AG10803 (cell line): ENCODE measurements around the gene ZRANB1.

Experiments
- DNase-seq: peaks from one replicate; pipeline ENCODE4 v3.0.0; 2010; ENCODE audit warnings: low read depth
- H3K4me3 ChIP-seq: 2 replicates; pipeline ENCODE4 v1.5.1; 2011; ENCODE audit warnings: mild to moderate bottlenecking, low read length, control low read depth
- TF ChIP-seq, protein P1 (sequence below): conservative IDR thresholded peaks from 2 replicates; pipeline ENCODE4 v1.5.1; 2011; ENCODE audit warnings: mild to moderate bottlenecking, low read length, control low read depth, inconsistent platforms

Gene ZRANB1

DNA sequence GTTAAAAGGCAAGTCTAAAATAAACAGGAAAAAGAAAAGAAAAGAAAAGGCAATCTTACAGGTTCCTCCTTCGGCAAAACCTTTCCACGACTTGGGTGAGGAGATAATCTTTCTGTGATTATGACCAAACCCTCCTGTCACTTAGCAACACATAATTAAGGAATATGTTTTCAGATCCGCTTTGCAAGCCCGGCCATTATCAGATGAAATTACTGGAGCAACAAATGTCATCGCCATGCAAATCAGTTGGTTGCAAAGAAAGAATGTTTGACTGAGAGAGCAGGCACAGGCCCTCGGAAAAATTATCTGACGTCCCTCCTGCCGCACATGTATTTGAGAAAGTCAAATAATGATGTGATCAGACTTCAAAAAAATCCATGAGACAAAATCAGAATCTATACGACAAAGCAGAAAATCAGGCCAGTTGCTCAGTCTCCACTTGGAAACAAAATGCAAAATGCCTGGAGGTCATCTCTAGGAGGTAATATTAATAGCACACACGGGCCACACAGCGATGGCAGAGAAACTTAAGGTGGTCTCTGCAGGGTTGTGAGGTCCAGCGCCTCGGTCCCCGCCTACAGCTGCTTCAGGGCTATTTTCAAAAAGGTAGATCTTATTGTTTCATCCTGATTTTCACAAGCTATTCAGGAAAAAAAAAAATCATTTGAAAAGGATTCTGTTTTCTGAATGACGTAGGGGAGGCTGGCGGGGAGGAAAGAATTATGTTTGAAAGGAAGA is 82.7 kb downstream of the ZRANB1 start:
- no peak for DNase-seq

DNA sequence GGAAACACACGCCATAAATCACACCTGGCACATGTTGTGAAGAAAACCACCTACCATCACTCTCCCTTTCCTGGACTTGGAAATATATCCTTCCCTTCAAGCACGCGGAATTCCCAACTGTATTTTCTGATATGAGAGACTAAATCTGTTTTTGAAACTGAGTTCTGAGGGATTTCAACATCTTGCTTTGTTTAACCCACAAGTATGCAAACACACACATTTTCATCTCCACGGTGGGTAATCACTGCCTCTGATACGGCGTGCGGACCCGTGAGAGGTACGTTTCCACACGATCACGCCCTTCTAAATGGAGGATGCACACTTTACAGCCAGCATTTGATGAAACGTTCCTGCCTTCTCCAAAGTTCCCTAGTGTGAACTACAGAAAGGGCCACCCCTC is 83.4 kb downstream of the ZRANB1 start:
- H3K4me3 ChIP-seq = no peak overlapping the region
- TF ChIP-seq, protein P1, sequence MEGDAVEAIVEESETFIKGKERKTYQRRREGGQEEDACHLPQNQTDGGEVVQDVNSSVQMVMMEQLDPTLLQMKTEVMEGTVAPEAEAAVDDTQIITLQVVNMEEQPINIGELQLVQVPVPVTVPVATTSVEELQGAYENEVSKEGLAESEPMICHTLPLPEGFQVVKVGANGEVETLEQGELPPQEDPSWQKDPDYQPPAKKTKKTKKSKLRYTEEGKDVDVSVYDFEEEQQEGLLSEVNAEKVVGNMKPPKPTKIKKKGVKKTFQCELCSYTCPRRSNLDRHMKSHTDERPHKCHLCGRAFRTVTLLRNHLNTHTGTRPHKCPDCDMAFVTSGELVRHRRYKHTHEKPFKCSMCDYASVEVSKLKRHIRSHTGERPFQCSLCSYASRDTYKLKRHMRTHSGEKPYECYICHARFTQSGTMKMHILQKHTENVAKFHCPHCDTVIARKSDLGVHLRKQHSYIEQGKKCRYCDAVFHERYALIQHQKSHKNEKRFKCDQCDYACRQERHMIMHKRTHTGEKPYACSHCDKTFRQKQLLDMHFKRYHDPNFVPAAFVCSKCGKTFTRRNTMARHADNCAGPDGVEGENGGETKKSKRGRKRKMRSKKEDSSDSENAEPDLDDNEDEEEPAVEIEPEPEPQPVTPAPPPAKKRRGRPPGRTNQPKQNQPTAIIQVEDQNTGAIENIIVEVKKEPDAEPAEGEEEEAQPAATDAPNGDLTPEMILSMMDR = no peak
- DNase-seq = no peak

More for the DNA sequence above, 82.7 kb downstream of the ZRANB1 start:
- H3K4me3 ChIP-seq = no peak overlapping the region
- TF ChIP-seq, protein P1 = no peak

DNA sequence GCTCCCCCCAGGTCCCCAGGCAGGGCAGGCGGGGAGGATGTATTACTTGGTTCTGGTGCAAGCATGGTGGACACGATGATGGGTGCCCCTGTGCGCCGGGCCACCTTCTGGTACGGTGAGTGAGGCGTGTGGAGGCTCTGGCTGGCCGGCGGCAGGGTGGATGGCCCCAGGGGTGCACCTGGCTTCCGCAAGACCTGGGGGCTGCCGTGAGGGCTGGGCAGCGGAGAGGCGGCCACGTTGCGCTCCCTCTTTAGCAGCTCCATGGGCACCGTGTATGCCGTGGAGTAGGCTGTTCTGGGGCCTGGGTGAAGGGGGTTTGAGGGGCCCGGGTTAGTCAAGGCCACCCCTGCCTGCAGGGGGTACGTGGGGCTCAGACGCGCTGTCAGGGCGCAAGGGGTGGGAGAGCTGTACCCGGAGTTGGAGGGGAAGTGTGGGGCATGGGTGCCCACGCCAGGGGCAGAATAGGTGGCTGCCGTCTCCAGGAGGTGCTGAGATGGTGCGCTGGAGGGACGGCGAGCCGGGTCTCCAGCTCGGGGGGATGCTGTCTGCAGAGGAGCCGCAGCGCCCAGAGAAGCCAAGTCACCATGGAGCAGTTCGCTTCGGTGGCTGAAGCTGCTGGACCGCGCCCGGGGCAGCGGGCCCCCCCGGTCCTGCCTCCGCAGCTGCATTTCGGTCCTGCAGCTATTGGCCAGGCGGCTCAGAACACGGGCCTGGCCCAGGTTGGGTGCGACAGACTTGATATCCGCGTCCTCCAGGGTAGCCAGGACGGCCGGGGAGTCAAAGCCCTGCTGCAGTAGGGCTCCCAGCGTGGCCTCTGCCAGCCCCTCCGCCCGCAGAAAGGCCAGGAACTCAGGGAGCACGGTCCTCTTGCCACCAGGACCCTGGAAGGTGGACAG is 84.4 kb downstream of the ZRANB1 start:
- TF ChIP-seq, protein P1 = no peak
- no peak for DNase-seq
- H3K4me3 ChIP-seq = no peak overlapping the region

GRCh38 chr10:125026974-125027735 is 85.2 kb downstream of the ZRANB1 start:
- H3K4me3 ChIP-seq = no peak overlapping the region

DNA sequence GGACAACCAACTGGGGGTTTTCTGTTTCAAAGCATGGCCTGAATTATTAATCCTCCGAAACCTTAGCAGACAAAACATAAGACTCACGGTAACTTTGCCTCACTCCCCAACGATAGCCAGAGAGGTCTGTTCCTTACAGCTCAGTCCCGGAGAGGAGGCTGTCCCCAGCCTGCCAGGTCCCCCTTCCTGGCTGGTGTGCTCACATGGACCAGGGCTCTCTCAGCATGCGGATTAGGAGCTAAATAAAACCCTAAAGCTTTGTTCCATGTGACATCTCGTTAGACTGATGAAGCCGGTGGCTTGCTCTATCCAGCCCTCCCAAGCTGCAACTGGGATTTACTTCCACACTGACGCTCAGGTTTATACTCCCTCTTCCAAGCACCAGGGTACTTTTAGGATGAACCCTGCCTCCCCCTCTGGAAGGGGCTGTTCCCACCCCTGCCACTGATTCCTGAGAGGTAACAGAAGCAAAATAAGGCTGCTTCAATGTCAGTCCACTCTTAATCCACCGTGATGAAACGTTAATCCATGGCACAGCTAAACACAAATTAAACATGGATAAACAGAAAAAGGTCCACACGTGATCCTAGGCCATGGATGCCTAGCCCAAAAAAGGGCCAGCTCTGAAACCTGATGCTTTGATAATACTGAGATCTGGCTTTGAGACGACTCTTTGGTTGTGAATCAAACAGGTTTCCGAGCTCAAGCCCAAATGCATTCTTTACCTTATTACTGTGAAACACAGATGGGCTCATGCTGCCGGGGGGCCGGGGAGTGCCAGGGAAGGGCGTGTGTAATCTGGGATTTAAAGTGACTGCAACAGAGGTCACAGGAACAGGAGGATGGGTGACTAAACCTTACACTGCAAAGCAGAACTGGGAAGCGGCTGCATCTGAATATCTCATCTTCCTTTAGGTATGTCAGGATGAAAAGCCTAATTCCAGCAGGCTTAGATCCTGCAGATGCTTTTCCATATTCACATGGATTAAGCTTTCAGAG is 86.2 kb downstream of the ZRANB1 start:
- peak; percentile 56 for DNase-seq
- no peak overlapping the region for H3K4me3 ChIP-seq

More at GRCh38 chr10:125026974-125027735, 85.2 kb downstream of the ZRANB1 start:
- TF ChIP-seq, protein P1 = no peak
- DNase-seq = no peak

More for the DNA sequence above, 86.2 kb downstream of the ZRANB1 start:
- TF ChIP-seq, protein P1 = no peak
